ENCODE data around the gene PDZK1IP1.
"Not testable (repeated sequence)": the region's sequence is repeated elsewhere in the genome, so short reads cannot be mapped to it uniquely, and the experiment has no call there.

GRCh38 chr1:47140358-47140757 is 49.5 kb downstream of the PDZK1IP1 start:
- not testable (repeated sequence) for TF ChIP-seq SMC3 (IDR thresholded peaks at IDR 0.05; ENCODE audit: low read depth, low read length); CHD1 (IDR thresholded peaks at IDR 0.05; ENCODE audit: low read depth, low read length); CTCF (conservative IDR thresholded peaks at IDR 0.05; ENCODE audit: low read depth, low read length); RFX5 (IDR thresholded peaks at IDR 0.05; ENCODE audit: low read depth, low read length); CEBPB (IDR thresholded peaks at IDR 0.05; ENCODE audit: low read depth, low read length); MAFK (IDR thresholded peaks at IDR 0.05; ENCODE audit: low read depth, low read length); POLR2A (IDR thresholded peaks at IDR 0.05; ENCODE audit: low read depth, low read length); FOS (IDR thresholded peaks at IDR 0.05; ENCODE audit: low read depth, low read length); MAZ (IDR thresholded peaks at IDR 0.05; ENCODE audit: borderline replicate concordance, low read depth, low read length); RAD21 (IDR thresholded peaks at IDR 0.05; ENCODE audit: low read length); BHLHE40 (IDR thresholded peaks at IDR 0.05; ENCODE audit: low read depth, low read length); RCOR1 (IDR thresholded peaks at IDR 0.05; ENCODE audit: insufficient replicate concordance, low read length)
- TF ChIP-seq, protein P1, sequence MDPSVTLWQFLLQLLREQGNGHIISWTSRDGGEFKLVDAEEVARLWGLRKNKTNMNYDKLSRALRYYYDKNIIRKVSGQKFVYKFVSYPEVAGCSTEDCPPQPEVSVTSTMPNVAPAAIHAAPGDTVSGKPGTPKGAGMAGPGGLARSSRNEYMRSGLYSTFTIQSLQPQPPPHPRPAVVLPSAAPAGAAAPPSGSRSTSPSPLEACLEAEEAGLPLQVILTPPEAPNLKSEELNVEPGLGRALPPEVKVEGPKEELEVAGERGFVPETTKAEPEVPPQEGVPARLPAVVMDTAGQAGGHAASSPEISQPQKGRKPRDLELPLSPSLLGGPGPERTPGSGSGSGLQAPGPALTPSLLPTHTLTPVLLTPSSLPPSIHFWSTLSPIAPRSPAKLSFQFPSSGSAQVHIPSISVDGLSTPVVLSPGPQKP (IDR thresholded peaks at IDR 0.05; ENCODE audit: borderline replicate concordance, low read depth, low read length), result not testable (repeated sequence)
